OCI-LY7 (cell line): ENCODE measurements around the gene MORN5. TPM values are rescaled to one million over a fixed set of nuclear protein-coding genes. Genes with fewer than 3 reads are reported as not detected.

Experiments used
- BruUV-seq: library from RNA; stranded (reverse); fragments of 400-500 nt; replicated peaks from 2 replicates; lab custom pipeline; 2021; lab: Mats Ljungman, UMichigan
- CTCF ChIA-PET: fragments of 300-600 bp; sonication (Branson Sonifier 250); formaldehyde crosslinking; loops from one replicate; lab custom pipeline; 2022; ENCODE audit warnings: antibody characterized with exemption; ENCODE audit not compliant: unreplicated experiment; lab: Charles Lee
- POLR2A ChIA-PET: fragments of 300-600 bp; sonication (Branson Sonifier 250); formaldehyde crosslinking; loops from one replicate; lab custom pipeline; 2022; ENCODE audit warnings: antibody characterized with exemption; lab: Charles Lee
- DNase-seq: peaks from one replicate; pipeline ENCODE4 v3.0.0-alpha.2; 2015; ENCODE audit warnings: low spot score
- H2AFZ ChIP-seq: fragments of 200-600 bp; sonication (generic), shearing (Covaris generic); 2 replicates; pipeline ENCODE4 v1.6.1; 2014; ENCODE audit warnings: mild to moderate bottlenecking, antibody characterized with exemption, low read length, moderate library complexity
- H3K27ac ChIP-seq: fragments of 200-600 bp; sonication (generic); 2 replicates; pipeline ENCODE4 v1.5.1; 2014; ENCODE audit warnings: mixed run types, low read depth, mild to moderate bottlenecking, moderate library complexity, low read length, inconsistent platforms; ENCODE audit not compliant: poor library complexity, severe bottlenecking
- H3K36me3 ChIP-seq: fragments of 200-600 bp; sonication (generic); 2 replicates; pipeline ENCODE4 v1.6.1; 2014; ENCODE audit warnings: mild to moderate bottlenecking, antibody characterized with exemption, low read length, moderate library complexity, mixed read lengths; ENCODE audit not compliant: insufficient read depth
- H3K4me1 ChIP-seq: fragments of 200-600 bp; sonication (generic); 2 replicates; pipeline ENCODE4 v1.5.1; 2014; ENCODE audit warnings: mild to moderate bottlenecking, low read length; ENCODE audit not compliant: insufficient read depth, poor library complexity, severe bottlenecking
- H3K4me2 ChIP-seq: fragments of 200-600 bp; sonication (generic); 2 replicates; pipeline ENCODE4 v1.6.1; 2014; ENCODE audit warnings: mild to moderate bottlenecking, low read length
- H3K4me3 ChIP-seq: fragments of 200-600 bp; sonication (generic); 2 replicates; pipeline ENCODE4 v1.5.1; 2014; ENCODE audit warnings: mild to moderate bottlenecking, low read depth, low read length; ENCODE audit not compliant: poor library complexity, severe bottlenecking
- H3K79me2 ChIP-seq: fragments of 200-600 bp; sonication (generic); 2 replicates; pipeline ENCODE4 v1.6.1; 2016; ENCODE audit warnings: low read depth, mild to moderate bottlenecking, low read length, moderate library complexity, mixed read lengths; ENCODE audit not compliant: insufficient read depth
- H3K9me2 ChIP-seq: fragments of 200-600 bp; sonication (generic); 2 replicates; pipeline ENCODE4 v1.6.1; 2016; ENCODE audit warnings: mild to moderate bottlenecking, low read length, mixed read lengths; ENCODE audit not compliant: insufficient read depth
- H3K9me3 ChIP-seq: fragments of 200-600 bp; sonication (generic); 2 replicates; pipeline ENCODE4 v1.6.1; 2014; ENCODE audit warnings: mild to moderate bottlenecking, mixed run types, low read length, mixed read lengths
- H4K20me1 ChIP-seq: fragments of 200-600 bp; sonication (generic); 2 replicates; pipeline ENCODE4 v1.6.1; 2014; ENCODE audit warnings: mild to moderate bottlenecking, antibody characterized with exemption, low read length, moderate library complexity, mixed read lengths; ENCODE audit not compliant: insufficient read depth
- CTCF ChIP-seq: fragments of 200-600 bp; sonication (generic); conservative IDR thresholded peaks from 2 replicates; pipeline ENCODE4 v1.5.1; 2014; ENCODE audit warnings: mild to moderate bottlenecking, antibody characterized with exemption, low read length, moderate library complexity, mixed read lengths
- EZH2phosphoT487 ChIP-seq: fragments of 200-600 bp; sonication (generic); IDR thresholded peaks from 2 replicates; pipeline ENCODE4 v1.6.1; 2018; ENCODE audit warnings: low read depth, borderline replicate concordance, mild to moderate bottlenecking, mixed run types, antibody characterized with exemption, low read length, moderate library complexity, mixed read lengths
- intact Hi-C: fragments of 100-400 bp; cut with micrococcal nuclease; formaldehyde crosslinking; loops from one replicate; pipeline ENCODE4 v1.10.0; 2022; ENCODE audit not compliant: unreplicated experiment
- total RNA-seq, 2 experiments: library from RNA; depleted of rRNA in 1 of 2; stranded (reverse); fragments of >200 nt in 1 of 2; shearing (Covaris generic) in 1 of 2; gene quantifications; 2 replicates each; pipeline ENCODE4 v1.2.3, GENCODE V29; 2014 to 2022

The MORN5 gene
- total RNA-seq, 2 experiments from 2014 or later, result not detected

DNA sequence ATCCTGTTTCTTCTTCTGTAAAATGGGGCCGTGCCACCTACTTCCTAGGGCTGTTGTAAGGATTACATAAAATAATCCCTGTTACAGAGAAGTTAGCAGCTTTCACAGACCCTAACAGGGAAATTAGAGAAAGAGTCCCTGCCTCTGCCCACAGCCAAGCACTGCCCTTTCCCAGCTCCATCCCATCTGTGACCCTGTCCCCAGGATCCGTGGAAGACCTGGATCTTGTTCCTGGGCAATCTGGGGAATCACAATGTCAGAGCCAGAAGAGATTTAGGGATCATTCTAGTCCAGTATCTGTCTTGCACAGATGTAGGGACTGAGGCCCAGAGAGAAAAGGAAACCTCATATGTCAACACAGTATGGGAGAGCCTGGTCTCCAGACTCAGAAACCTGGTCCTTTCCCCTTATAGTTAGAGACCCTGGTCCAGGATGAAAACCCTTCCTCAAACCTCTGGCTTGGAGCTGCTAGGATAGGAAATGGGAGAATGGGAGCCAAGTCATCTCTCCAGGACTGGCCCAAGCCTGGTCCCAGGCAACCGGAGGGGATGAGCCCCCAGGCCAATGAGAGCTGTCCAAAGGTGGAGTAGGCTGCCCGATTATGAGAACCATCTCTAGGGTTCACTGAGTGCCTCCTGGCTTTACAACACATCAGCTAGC lies 56.6 kb downstream of the MORN5 start:
- CTCF ChIA-PET, result interaction anchor here (1.0 kb wide), 1 partner anchor 15 kb away, joined by 3 read pairs; no protein-coding TSS in a partner anchor
- H2AFZ ChIP-seq, result no peak overlapping the region
- no peak overlapping the region for H3K4me3 ChIP-seq
- intact Hi-C loops, result no loop called here
- no peak overlapping the region for H3K4me2 ChIP-seq
- H3K79me2 ChIP-seq, result no peaks in the 10 kb centered on the region
- H3K9me2 ChIP-seq, result no peaks in the 10 kb centered on the region
- TF ChIP-seq EZH2phosphoT487 (no peak), CTCF (no peak)
- no peaks in the 10 kb centered on the region for H3K9me3 ChIP-seq
- peaks cover 4% of the 10 kb centered on the region for H3K4me1 ChIP-seq
- POLR2A ChIA-PET, result interaction anchor here (0.5 to 0.6 kb wide), 4 partner anchors 14 to 71 kb away, joined by 3 to 5 read pairs (median 4); no protein-coding TSS in a partner anchor
- H4K20me1 ChIP-seq, result no peaks in the 10 kb centered on the region
- no TSS peak for BruUV-seq
- H3K36me3 ChIP-seq, result no peaks in the 10 kb centered on the region
- H3K27ac ChIP-seq, result no peak overlapping the region
- DNase-seq, result no peak

GRCh38 chr9:122216798-122217418 lies 57.2 kb downstream of the MORN5 start:
- DNase-seq, result no peak
- no TSS peak for BruUV-seq
- H3K4me1 ChIP-seq, result peaks cover 4% of the 10 kb centered on the region
- no peaks in the 10 kb centered on the region for H3K9me2 ChIP-seq
- no peak for TF ChIP-seq EZH2phosphoT487
- TF ChIP-seq CTCF, result no peak
- ChIA-PET POLR2A (no interaction called here), CTCF (no interaction called here)
- intact Hi-C loops, result no loop called here
- no peak overlapping the region for H3K27ac ChIP-seq
- no peak overlapping the region for H3K4me3 ChIP-seq
- no peak overlapping the region for H3K4me2 ChIP-seq
- H3K9me3 ChIP-seq, result no peaks in the 10 kb centered on the region
- no peaks in the 10 kb centered on the region for H3K36me3 ChIP-seq
- no peaks in the 10 kb centered on the region for H4K20me1 ChIP-seq
- H3K79me2 ChIP-seq, result no peaks in the 10 kb centered on the region
- H2AFZ ChIP-seq, result no peak overlapping the region

DNA sequence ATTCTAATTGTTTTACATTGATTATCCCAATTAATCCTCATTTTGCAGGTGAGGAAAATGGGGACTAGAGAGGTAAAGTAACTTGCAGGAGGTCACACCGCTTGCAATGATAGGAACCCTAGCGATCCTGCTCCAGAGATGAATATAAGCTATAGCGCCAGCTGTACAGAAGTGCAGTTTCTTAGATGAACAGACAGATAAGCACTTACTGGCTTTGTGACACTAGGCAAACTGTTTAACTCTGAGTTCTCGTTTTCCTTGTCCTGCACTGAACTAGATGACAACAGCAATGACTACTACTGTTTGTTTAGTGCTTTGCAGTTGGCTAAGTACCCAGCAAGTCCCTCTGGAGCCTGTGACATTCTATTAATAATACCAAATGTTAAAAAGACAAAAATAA lies 57.9 kb downstream of the MORN5 start:
- H3K4me3 ChIP-seq, result no peak overlapping the region
- H2AFZ ChIP-seq, result no peak overlapping the region
- ChIA-PET POLR2A (interaction anchor here (0.7 kb wide), 1 partner anchor 18 kb away, joined by 3 read pairs; no protein-coding TSS in a partner anchor), CTCF (no interaction called here)
- H3K4me2 ChIP-seq, result no peak overlapping the region
- no peaks in the 10 kb centered on the region for H3K9me3 ChIP-seq
- no peaks in the 10 kb centered on the region for H3K36me3 ChIP-seq
- BruUV-seq, result no TSS peak
- no peaks in the 10 kb centered on the region for H4K20me1 ChIP-seq
- intact Hi-C loops, result no loop called here
- H3K9me2 ChIP-seq, result no peaks in the 10 kb centered on the region
- TF ChIP-seq EZH2phosphoT487, result no peak
- no peak for TF ChIP-seq CTCF
- peaks cover 4% of the 10 kb centered on the region for H3K4me1 ChIP-seq
- no peaks in the 10 kb centered on the region for H3K79me2 ChIP-seq
- DNase-seq, result no peak
- H3K27ac ChIP-seq, result no peak overlapping the region
